H1 (cell line): ENCODE measurements around the gene DPF3. TPM values are rescaled to one million over a fixed set of nuclear protein-coding genes. Genes with fewer than 3 reads are reported as not detected.

Source experiments
- BCL11A ChIP-seq, 2 experiments: IDR thresholded peaks; one replicate each; pipeline ENCODE4 v1.6.1; 2011; ENCODE audit warnings: low read depth in 2 of 2, low read length in 2 of 2, mild to moderate bottlenecking in 2 of 2
- RNF2 ChIP-seq: fragments of 200-900, 300-1000 bp; sonication (generic); IDR thresholded peaks from 2 replicates; pipeline ENCODE4 v1.7.1; 2016; ENCODE audit warnings: borderline replicate concordance, low read depth, mild to moderate bottlenecking, antibody characterized with exemption, low read length; ENCODE audit not compliant: poor library complexity, severe bottlenecking; ENCODE audit errors: missing control alignments
- polyA plus RNA-seq, 7 experiments: library from polyadenylated mRNA; depleted of rRNA in 3 of 7; stranded (reverse) in 5 of 7; unstranded in 2 of 7; fragments of >200 nt in 5 of 7; fragments of 200-250 nt in 2 of 7; gene quantifications; 1 replicate in 5 of 7; 2 replicates in 1 of 7; 4 replicates in 1 of 7; pipeline versions ENCODE4 v1.2.1 to v1.2.3, GENCODE V29; 2011 to 2013; ENCODE audit warnings: missing spikeins in 2 of 7, mixed read lengths in 2 of 7
- small RNA-seq: library from polyadenylated mRNA; stranded (forward); fragments of <200 nt; extraction: miRNeasy Mini kit (QIAGEN cat#:217004); gene quantifications from one replicate; pipeline ENCODE3, GENCODE V24; 2013; ENCODE audit not compliant: insufficient read depth
- total RNA-seq: library from RNA; stranded (reverse); fragmentation: NEBNext Ultra II Directional; extraction: Animal tissue kit (Norgen Biotek cat#: 25700); gene quantifications from 2 replicates; pipeline ENCODE4 v1.2.1, GENCODE V29; 2021

Gene DPF3
- total and polyA plus RNA-seq, 2 of the 8 experiments (the other 6 are each of a cell fraction or from before 2014, with no cell fraction given): 0.19 TPM; not detected in 1

DNA sequence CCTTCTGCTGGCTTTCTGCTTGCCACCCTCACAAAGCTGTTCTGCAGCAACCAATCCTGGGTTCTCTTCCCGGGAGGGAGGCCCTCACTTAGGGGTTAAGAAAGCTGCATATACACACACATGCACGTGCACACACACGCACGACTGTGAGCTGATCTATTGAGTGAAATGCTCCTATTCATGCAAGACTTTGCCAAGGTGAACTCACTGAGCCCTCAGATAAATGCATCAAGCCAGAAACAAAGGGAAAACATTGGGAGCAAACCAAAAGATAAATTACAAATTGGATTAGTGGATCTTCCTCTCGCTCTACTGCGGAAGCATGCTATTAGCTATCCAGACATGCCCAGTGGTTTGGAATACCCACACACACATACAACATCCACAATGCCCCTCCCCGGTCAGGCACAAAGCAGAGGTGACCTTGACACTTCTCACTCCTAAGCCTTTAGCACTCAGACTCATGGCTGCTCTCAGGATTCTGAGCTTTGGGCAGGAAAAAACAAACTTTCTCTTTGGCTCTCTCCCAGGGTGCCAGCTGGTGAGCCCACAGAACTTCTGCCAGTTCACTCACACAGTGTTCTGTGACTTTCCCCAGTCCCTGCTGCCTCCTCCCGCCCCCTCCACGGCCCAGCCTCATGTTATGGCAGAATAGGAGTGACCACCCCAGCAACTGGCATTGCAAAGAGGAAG, 320.0 kb downstream of the DPF3 start (continued):
- TF ChIP-seq RNF2 (no peak), BCL11A (IDR thresholded peaks at IDR 0.05; ENCODE audit: low read depth in 2 of 2, low read length in 2 of 2) (no peak)

Small RNAs within 50 kb of the gene (small RNA-seq; reads per million reads assigned to genes)
- gene RF00019: not detected

Other genes with a start within 250 kb of the DPF3 start
- gene DCAF4, start 32.4 kb upstream of the DPF3 start, total RNA-seq: 16.8 and 21.1 TPM in 2 replicates
- 17.0 and 26.3 TPM in 2 replicates for gene DCAF4, start 32.4 kb upstream of the DPF3 start, polyA plus RNA-seq (2011; rRNA removed)
- 12.5 and 13.9 TPM in 2 replicates for gene ZFYVE1, start 133.0 kb upstream of the DPF3 start, total RNA-seq
- 9.8 and 12.7 TPM in 2 replicates for gene ZFYVE1, start 133.0 kb upstream of the DPF3 start, polyA plus RNA-seq (2011; rRNA removed)
- gene RBM25, start 164.4 kb upstream of the DPF3 start, total RNA-seq: 125 and 134 TPM in 2 replicates
- 25.6 and 28.5 TPM in 2 replicates for gene RBM25, start 164.4 kb upstream of the DPF3 start, polyA plus RNA-seq (2011; rRNA removed)
- 38.7 TPM in 2 replicates for gene PSEN1, start 242.4 kb upstream of the DPF3 start, total RNA-seq
- gene PSEN1, start 242.4 kb upstream of the DPF3 start, polyA plus RNA-seq (2011; rRNA removed): 10.1 and 12.0 TPM in 2 replicates